CD1c-positive myeloid dendritic cell (primary cell): ENCODE results near the gene CLPSL2.
A peak's percentile ranks its signal among the peaks of the same experiment; 100 is the strongest.
"Not testable (repeated sequence)": the region's sequence is repeated elsewhere in the genome, so short reads cannot be mapped to it uniquely, and the experiment has no call there.

ENCODE experiments used
- DNase-seq: peaks from one replicate; pipeline ENCODE4 v3.0.0-alpha.2; 2016; ENCODE audit errors: extremely low spot score

The CLPSL2 gene

DNA sequence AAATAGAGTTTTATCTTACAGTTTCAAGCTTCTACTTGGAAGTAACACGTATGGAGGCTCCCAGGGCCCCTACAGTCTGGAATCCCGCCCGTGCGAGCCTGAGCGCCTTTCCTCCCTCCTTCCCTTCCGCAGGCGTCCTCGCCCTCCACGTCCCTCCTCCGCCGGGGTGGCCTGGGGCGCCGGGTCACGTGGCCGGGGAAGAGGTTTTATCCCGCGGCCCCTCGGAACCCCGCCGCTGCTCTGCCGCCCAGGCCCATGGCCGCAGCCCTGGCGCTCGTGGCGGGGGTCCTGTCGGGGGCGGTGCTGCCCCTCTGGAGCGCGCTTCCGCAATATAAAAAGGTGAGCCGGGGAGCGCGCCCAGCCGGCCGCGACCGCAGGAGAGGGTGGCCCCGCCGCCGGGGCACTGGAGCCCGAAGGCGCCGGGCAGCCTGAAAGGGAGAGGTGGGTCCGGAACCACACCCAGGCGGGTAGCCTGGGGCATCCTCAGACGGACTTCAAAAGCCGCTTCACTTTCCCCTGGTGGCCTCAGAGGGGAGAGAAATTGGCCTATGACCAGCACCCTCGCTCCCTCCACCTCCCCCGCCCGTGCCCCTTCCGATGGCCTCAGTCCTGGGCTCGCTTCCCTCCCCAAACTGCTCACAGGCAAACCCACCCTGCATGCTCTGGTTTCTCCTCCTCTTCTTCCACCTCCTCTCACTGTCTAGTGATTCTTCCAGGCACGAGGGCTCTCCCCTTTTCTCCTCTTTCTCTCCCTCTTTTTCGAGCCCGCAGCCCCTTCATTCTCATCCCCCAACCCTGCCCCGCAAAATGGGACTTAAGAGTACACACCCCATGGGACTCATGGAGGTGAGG, at the start of gene CLPSL2:
Gene CLPSL2 (plus strand): TSS at position 235 of the 852 bp plus-strand sequence. CDS start 21 bp downstream, at position 256.
- DNase-seq = no peak

DNA sequence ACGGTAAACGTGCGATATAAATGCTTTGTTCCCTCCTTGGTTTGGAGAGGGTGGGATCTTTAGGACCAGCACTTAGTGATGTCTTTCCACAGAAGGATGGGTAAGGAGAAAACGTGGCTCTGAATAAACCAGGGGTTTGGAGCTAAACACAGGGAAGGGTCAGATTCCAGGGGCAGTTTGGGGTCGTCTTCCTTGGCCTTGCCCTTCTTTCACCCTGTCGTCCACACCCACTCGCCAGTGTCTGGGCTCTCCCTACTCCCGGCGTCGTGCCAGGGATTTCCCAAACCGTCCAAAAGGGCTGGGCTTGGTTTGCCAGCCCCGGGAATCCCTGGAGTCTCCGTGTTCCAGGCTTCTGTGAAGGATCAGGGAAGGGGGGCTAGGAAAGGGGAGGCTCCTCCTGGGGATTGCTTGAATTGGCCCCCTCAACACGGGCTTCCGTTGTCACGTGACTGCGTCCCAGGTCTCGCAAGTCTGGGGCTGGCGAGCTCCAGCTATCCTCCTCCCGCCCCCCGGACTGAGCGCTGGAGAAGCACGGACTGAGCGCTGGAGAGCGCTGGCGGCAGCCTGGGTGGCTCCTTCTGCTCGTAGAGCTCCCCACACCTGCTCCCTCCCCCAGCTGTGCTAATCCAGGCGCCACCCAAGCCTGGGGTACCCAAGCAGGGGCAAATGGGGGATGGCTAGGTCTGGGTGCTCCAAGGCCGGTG, 49.0 kb upstream of the CLPSL2 start:
- DNase-seq = peak; percentile 23

- peak; percentile 93 for DNase-seq
Observed at GRCh38 chr6:35727935-35728682, 48.3 kb upstream of the CLPSL2 start.

DNA sequence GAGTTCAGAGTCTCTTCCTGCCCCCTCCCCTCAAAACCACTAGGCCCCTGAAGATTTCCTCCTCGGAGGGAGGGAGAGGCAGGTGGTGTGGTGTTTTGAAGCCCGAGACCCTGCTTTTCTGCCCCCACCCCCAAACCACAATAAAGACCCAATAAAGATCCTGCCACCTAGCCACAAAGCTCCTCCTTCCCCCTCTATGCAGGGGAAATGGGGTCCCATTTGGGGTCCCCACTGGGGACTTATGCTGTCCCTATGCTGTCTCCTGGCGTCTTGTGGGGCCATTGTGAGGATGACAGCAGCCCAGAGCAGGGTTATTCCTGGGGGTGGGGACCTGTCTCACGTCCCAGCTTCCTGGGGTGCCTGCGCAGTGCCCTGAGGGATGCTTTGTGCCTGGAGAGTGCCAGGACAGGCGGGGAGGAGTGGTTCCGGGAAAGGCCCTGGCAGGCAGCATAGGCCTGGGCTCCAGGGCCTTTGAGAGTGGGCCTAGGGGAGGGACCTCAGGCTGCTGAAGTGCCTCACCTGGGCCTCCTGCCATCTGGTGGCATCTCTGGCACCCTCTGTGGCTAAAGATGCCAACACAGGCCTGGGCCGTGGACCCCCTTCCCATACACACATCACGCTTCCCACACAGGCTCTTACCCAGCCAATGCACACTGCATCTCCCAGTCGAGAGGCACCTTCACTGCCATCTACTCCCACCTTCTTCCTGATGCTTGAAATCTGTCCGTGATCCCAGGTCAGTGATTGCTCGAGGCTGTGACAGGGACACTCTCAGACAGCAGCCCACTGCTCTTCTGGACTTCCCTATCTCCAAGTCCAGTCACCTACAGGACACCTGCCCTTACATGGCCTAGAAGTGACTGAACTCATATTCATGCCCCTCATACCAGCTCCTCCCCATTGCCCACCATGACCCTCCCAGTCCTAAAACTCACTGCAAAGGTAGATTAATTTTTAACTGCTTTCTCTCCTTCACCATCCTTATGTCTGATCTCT, 47.4 kb upstream of the CLPSL2 start:
- no peak for DNase-seq

GRCh38 chr6:35729722-35730121, 46.7 kb upstream of the CLPSL2 start:
- no peak for DNase-seq

- no peak for DNase-seq
Observed at GRCh38 chr6:35730745-35731413, 45.5 kb upstream of the CLPSL2 start.

DNA sequence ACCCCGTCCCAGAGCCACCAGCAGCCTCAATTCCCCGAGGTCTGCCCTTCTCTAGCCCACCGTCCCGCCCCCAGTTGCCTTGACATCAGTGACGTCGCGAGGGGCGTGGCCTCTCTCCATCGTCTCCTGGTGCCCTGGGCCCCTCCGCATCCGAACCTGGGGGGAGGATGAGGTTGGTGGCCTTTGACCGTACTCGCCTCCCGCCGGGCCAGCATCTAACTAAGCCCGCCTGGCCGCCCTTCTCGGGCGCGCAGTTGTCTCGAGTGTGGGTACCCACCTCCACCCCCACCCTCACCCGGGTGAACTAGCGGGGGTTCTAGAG, 45.0 kb upstream of the CLPSL2 start:
- peak; percentile 72 for DNase-seq

- DNase-seq = peak; percentile 77
Observed at GRCh38 chr6:35731736-35732532, 44.5 kb upstream of the CLPSL2 start.

- DNase-seq = no peak
Observed at GRCh38 chr6:35733633-35734032, 42.8 kb upstream of the CLPSL2 start.

- not testable (repeated sequence) for DNase-seq
Observed at GRCh38 chr6:35734319-35734718, 42.1 kb upstream of the CLPSL2 start.

- DNase-seq = no peak
Observed at GRCh38 chr6:35735452-35735851, 40.9 kb upstream of the CLPSL2 start.

DNA sequence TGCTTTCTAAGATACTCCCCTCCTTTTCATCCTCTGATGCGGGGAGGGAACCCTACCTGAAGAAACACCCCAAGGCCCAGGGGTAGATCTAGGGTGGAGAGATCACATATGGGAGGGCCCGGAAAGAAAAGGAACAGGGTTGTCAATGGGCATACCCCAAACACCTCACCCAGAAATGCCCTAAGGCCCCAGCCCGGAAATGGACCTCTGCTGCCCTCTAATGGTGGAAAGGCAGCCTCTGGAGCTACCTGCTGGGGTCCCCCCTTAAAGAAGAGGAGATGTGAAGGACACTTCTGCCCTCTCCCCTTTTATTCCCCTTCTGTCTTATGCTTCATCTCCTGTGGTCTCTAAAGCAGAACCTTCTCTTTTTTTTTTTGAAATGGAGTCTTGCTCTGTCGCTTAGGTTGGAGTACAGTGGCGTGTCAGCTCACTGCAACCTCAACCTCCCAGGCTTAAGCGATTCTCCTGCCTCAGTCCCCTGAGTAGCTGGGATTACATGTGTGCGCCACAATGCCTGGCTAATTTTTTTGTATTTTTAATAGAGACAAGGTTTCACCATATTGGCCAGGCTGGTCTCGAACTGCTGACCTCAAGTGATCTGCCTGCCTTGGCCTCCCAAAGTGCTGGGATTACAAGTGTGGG, 40.0 kb upstream of the CLPSL2 start:
- peak; percentile 85 for DNase-seq

- DNase-seq = no peak
Observed at GRCh38 chr6:35736982-35737412, 39.4 kb upstream of the CLPSL2 start, which contains the start of gene ARMC12. TSS of gene ARMC12 (plus strand) at chr6:35737032. CDS start at chr6:35737109, 77 bp downstream.

GRCh38 chr6:35737413-35738211, 38.8 kb upstream of the CLPSL2 start:
- DNase-seq = peak; percentile 85

GRCh38 chr6:35739645-35740524, 36.5 kb upstream of the CLPSL2 start:
- no peak for DNase-seq

DNA sequence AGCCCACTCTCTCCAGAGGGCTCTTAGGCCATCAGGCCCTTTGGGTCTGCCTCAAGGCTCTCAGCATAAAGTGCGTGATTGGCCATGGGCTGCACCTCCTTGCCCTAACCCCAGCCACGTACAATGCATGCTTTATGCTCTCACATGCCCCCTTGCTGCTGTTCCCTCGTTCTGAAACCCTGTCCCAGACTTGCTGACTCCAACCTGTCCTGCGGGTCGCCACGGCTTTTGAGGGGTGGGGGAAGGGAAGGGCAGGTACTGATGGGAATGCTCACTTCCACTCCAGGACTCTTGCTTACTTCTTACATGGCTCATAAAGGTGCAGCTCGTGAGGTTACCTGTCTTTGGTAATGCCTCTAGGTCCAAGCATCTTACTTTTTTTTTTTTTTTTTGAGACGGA, 33.6 kb upstream of the CLPSL2 start:
- DNase-seq = no peak

GRCh38 chr6:35745509-35745908, 30.9 kb upstream of the CLPSL2 start:
- peak; percentile 50 for DNase-seq
